Neutrophil (primary cell): ENCODE measurements around the gene CHST12.
"Not testable (repeated sequence)": the region's sequence is repeated elsewhere in the genome, so short reads cannot be mapped to it uniquely, and the experiment has no call there.

Experiments
- H3K27ac ChIP-seq: fragments of 200-600 bp; sonication (generic); 2 replicates; pipeline ENCODE4 v1.5.1; 2016; ENCODE audit warnings: mild to moderate bottlenecking, moderate library complexity
- H3K27me3 ChIP-seq: fragments of 200-600 bp; sonication (generic); 2 replicates; pipeline ENCODE4 v1.6.0; 2016; ENCODE audit warnings: mild to moderate bottlenecking
- H3K36me3 ChIP-seq: fragments of 200-600 bp; sonication (generic); 2 replicates; pipeline ENCODE4 v1.5.1; 2017
- H3K4me1 ChIP-seq, 2 experiments: fragments of 200-600 bp in 1 of 2; sonication (generic) in 1 of 2; 1 replicate in 1 of 2; 2 replicates in 1 of 2; pipeline versions ENCODE4 v1.5.1 to v1.6.1; 2013 to 2016; ENCODE audit warnings: low read depth in 1 of 2, low read length in 1 of 2, mild to moderate bottlenecking in 1 of 2, moderate library complexity in 1 of 2; ENCODE audit not compliant: control insufficient read depth in 1 of 2, insufficient read depth in 1 of 2
- H3K4me3 ChIP-seq, 2 experiments: fragments of 200-600 bp in 1 of 2; sonication (generic) in 1 of 2; 1 replicate in 1 of 2; 2 replicates in 1 of 2; pipeline ENCODE4 v1.5.1; 2013 to 2016; ENCODE audit warnings: low read depth in 1 of 2, low read length in 1 of 2, mild to moderate bottlenecking in 1 of 2, moderate library complexity in 1 of 2
- H3K9me3 ChIP-seq: fragments of 200-600 bp; sonication (generic); 2 replicates; pipeline ENCODE4 v1.5.1; 2016
- TF ChIP-seq, protein P1 (sequence below): fragments of 200-600 bp; sonication (generic); IDR thresholded peaks from 2 replicates; pipeline ENCODE4 v1.5.1; 2016; ENCODE audit warnings: antibody characterized with exemption

The CHST12 gene

DNA sequence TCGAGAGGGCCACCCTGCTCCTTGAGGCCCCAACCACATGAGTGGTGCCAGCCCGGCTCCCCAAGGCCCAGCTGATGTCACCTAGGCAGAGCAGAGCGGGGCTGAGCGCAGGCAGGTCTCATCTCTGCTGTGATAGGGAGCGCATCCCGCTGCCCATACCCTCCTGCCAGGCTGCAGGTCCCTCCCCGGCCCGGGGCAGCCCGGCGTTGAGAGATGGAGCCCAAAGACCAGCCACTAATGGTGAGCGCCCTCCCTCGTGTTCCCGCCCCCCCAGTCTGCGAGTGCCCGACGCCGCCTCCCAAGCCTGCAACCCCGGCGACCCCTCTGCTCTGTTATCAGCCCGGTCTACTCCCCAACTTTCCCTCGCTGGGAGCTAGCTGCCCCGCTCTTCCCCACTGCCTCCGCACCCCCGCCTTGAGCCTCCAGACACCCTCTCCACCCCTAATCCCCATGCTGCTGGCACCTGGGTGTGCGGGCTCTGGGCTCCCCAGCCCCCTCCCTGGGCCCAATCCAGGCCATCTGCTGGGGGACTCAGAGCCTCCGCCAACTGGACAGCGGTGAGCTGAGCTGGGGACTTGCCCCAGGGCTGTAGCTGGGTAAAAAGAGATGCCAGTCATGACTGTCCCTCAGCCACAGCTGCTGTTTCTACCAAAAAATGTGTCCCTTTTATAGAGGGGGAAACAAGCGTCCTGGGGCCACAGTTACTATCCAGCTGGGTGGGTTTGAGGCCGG is 19.7 kb upstream of the CHST12 start:
- TF ChIP-seq, protein P1, sequence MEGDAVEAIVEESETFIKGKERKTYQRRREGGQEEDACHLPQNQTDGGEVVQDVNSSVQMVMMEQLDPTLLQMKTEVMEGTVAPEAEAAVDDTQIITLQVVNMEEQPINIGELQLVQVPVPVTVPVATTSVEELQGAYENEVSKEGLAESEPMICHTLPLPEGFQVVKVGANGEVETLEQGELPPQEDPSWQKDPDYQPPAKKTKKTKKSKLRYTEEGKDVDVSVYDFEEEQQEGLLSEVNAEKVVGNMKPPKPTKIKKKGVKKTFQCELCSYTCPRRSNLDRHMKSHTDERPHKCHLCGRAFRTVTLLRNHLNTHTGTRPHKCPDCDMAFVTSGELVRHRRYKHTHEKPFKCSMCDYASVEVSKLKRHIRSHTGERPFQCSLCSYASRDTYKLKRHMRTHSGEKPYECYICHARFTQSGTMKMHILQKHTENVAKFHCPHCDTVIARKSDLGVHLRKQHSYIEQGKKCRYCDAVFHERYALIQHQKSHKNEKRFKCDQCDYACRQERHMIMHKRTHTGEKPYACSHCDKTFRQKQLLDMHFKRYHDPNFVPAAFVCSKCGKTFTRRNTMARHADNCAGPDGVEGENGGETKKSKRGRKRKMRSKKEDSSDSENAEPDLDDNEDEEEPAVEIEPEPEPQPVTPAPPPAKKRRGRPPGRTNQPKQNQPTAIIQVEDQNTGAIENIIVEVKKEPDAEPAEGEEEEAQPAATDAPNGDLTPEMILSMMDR, result no peak

DNA sequence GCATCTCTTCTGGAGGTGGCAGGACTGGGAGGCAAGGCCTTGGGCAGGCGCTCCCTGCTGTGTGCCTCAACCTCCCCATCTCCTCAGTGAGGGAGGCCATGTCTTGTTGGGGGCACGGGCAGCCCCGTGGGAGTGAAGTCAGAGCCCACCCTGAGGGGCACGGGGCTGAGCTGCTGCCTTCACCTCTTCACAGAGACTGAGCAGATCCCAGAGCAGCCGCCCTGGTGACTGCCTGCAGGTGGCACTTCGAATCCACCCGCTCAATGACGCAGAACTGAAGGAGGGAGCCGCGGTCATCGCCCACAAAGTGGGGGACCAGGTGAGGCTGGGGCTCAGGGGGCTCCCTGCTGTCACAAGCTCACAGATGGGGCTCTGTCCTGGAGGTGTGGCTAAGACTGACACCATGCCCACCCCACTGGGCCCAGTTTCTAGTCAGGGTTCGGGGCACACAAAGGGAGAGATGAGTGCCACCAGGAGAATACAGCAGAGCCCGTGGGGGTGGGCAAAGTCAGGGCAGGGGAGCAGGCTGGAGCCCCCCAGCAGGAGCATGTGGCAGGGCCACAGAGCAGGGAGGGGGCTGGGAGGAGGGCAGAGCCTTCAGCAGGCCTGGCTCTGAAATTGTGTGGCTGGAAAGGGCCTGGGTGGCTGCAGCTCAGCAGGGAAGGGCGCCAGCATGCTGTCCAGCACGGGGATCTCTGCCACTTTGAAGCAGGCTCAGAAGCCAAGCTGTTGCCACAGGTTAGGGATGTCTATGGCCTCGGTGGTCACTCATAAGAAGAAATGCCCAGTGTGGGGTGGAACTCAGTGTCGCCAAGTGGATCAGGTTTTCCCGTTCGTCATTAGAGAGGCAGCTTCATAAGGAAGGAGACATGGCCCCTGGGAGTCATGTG is 18.8 kb upstream of the CHST12 start:
- no peak overlapping the region for H3K27ac ChIP-seq
- H3K4me3 ChIP-seq, result no peak overlapping the region
- no peaks in the 10 kb centered on the region for H3K9me3 ChIP-seq
- TF ChIP-seq, protein P1, result no peak
- H3K4me1 ChIP-seq, result peaks cover 4 to 7% of the 10 kb centered on the region in 2 experiments
- peaks cover 20% of the 10 kb centered on the region for H3K36me3 ChIP-seq
- H3K27me3 ChIP-seq, result no peaks in the 10 kb centered on the region

More for the DNA sequence above, 19.7 kb upstream of the CHST12 start:
- Histone ChIP-seq H3K4me1 (peaks cover 4 to 7% of the 10 kb centered on the region in 2 experiments), H3K36me3 (peaks cover 29% of the 10 kb centered on the region), H3K4me3 (no peak overlapping the region), H3K27ac (no peak overlapping the region), H3K9me3 (no peaks in the 10 kb centered on the region), H3K27me3 (no peaks in the 10 kb centered on the region)

DNA sequence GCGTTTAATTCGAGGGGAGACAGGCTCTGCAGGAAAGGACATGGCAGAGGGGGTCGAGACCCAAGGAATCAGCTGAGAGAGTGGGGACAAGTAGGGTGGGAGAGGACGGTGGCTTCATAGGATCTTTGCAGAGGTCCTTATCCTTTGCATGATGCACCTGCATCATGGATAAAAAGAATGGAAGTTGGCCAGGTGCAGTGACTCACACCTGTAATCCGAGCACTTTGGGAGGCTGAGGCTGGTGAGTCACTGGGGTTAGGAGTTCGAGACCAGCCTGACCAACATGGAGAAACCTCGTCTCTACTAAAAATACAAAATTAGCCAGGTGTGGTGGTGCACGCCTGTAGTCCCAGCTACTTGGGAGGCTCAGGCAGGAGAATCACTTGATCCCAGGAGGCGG is 17.3 kb upstream of the CHST12 start:
- not testable (repeated sequence) for H3K27ac ChIP-seq, H3K4me3 ChIP-seq, H3K9me3 ChIP-seq, H3K27me3 ChIP-seq, H3K36me3 ChIP-seq
- peaks cover 12 to 17% of the 10 kb centered on the region in 2 experiments for H3K4me1 ChIP-seq

DNA sequence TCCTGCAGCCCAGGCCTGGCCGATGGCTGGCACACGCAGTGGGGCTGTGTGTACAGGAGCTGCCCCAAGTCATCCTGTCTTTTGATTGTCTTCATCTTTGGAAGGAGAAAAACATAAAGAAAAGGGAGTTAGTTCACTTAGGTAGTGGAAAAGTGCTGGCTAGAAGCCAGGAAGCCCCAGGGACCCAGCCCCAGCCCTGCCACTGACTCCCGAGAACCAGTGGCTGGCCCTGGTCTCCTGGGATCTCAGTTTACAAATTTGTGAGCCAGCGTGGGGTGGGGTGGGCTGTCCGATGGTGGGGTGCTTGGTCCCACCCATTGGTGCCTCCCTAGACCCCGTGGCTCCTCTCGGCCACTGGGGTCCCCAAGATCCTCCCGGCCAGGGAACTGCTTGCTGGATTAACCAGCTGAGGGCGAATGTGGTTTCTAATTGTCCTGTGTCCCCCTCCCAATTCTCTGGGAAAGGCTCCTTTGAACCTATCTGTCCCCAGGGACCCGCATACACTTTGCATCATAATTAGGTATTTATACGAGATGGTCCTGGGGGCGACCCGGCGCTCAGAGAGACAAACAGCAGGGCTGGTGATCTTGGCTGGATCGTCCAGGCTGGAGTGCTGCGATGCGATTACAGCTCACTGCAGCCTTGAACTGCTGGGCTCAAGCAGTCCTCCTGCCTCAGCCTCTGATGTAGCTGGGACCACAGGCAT is 16.3 kb upstream of the CHST12 start:
- Histone ChIP-seq H3K27me3 (no peaks in the 10 kb centered on the region), H3K4me1 (peaks cover 12 to 17% of the 10 kb centered on the region in 2 experiments), H3K36me3 (no peaks in the 10 kb centered on the region), H3K27ac (no peak overlapping the region), H3K9me3 (no peaks in the 10 kb centered on the region), H3K4me3 (no peak overlapping the region)
- TF ChIP-seq, protein P1, result no peak

DNA sequence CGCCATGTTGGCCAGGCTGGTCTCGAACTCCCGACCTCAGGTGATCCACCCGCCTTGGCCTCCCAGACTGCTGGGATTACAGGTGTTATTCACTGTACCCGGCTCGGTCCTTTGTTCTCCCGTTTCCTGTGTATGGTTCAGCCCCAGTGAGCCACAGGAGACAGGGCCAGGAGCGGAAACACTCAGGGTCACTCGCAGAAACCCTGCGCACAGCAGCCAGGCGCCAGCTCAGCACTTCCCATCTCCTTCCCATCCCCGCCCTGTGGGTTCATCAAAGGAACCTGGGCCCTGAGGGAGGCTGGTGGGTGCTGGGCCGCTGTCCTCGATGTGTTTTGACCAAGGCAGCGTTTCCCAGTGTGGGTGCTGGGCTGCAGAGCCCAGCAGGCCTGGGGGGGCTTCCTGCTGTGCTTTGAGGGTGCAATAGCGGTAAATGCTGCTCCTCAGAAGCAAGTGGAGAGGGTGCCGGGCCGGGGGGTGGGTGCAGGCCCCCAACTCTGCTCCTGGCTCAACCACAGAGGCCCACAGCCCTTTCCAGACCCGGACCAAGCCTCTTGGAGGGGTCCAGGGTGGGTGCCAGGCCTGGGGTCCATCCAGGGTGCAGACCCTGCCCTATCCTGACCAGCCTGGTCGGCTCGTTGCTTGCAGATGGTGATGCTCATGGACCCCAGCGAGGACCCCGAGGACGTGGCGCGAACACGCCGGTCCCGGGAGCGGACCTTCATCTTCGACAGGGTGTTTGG is 15.3 kb upstream of the CHST12 start:
- TF ChIP-seq, protein P1, result no peak
- H3K27me3 ChIP-seq, result no peaks in the 10 kb centered on the region
- no peaks in the 10 kb centered on the region for H3K9me3 ChIP-seq
- no peak overlapping the region for H3K4me3 ChIP-seq
- no peaks in the 10 kb centered on the region for H3K36me3 ChIP-seq
- H3K4me1 ChIP-seq, result peaks cover 13 to 18% of the 10 kb centered on the region in 2 experiments
- no peak overlapping the region for H3K27ac ChIP-seq
